Fibroblast of peridontal ligament (primary cell): Measurements from ENCODE around the gene NEUROG3.

ENCODE experiments used
- DNase-seq: peaks from one replicate; pipeline ENCODE4 v3.0.0-alpha.2; 2010; ENCODE audit errors: extremely low read depth

NEUROG3 gene

GRCh38 chr10:69573056-69573806 is at the start of gene NEUROG3:
Gene NEUROG3 (minus strand): TSS chr10:69573422. CDS start chr10:69573043, 379 bp downstream.
- no peak for DNase-seq

- no peak for DNase-seq
Observed at GRCh38 chr10:69620625-69621024, 47.4 kb upstream of the NEUROG3 start.

GRCh38 chr10:69619626-69620025 is 46.4 kb upstream of the NEUROG3 start:
- no peak for DNase-seq

DNA sequence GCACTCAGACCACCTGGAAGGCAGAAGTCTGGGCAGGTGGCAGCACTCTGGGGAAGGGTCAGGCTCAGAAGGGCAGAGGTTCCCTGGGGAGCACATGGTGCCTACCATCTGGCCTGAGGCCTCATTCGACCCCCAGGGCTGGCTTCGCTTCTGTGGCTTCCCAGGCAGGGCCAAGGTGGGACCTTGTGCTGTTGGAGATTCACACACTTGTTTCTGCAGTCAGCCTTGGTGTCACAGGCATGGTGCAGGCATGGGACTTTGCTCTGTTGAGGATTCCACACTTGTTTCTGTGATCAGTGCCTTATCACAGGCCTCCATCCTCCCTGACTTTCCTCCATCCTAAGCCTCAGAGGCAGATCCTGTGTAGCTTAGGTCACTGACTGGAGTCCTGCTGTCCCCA is 45.5 kb upstream of the NEUROG3 start:
- DNase-seq, result no peak

DNA sequence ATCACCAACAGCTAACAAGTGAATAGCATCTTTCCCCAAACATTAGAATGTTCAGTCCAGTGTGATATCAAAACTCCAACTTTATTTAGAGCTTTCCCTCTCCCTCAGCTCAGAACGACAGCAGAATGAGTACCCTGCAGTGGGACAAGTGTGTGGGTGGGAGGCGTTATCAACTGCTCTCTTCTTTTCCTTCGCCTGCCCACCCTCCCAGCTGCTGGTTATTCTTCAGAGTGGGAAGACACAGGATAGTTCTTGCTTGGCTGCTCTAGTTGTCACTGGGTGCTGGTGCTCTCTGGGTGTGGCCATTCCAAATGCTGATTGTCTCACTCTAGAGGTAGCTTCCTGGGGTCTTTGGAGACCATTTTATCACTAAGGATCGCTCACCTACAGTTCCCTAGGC is 43.1 kb upstream of the NEUROG3 start:
- DNase-seq, result no peak

GRCh38 chr10:69614130-69614529 is 40.9 kb upstream of the NEUROG3 start:
- no peak for DNase-seq

- DNase-seq, result no peak
Observed at GRCh38 chr10:69612760-69613159, 39.5 kb upstream of the NEUROG3 start.

DNA sequence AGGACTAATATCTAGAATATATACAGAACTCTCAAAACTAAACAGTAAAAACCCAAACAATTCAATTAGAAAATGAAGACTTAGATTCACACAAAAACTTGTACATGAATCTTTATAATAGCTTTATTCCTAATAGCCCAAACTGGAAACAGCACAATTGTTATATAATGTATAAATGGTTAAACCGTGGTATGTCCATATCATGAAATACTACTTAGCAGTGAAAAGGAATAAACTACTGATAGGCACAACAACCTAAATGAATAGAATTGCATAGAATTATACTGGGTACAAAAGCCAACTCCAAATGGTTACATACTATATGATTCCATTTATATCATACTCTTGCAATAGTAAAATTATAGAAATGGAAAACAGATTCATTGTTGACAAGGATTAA is 35.9 kb upstream of the NEUROG3 start:
- no peak for DNase-seq

DNA sequence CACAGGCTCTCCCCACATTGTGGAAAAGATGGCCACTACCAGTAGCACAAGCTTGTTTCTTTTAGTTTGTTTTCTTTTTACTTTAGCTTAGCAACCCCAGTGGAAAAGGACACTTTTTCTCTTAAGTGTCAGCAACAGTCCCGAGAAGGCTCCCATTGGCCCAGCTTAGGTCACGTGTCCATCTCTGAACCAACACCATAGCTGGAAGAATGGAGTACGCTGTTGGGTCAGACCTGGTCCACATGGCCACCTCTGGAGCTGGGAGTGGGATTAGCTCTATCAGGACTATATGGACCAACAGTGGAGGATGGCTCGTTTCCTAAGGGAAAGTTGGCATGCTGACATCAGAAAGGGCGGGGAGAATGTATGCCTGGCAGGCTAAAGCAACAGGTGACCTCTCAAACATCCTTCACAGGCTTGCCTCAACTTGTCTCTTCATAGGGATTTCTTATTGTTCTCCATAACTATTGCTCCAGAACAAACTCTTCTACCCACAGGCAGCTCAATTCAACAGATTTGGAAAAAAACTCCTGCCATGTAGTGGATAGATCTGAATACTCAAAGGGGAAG is 27.6 kb upstream of the NEUROG3 start:
- no peak for DNase-seq

DNA sequence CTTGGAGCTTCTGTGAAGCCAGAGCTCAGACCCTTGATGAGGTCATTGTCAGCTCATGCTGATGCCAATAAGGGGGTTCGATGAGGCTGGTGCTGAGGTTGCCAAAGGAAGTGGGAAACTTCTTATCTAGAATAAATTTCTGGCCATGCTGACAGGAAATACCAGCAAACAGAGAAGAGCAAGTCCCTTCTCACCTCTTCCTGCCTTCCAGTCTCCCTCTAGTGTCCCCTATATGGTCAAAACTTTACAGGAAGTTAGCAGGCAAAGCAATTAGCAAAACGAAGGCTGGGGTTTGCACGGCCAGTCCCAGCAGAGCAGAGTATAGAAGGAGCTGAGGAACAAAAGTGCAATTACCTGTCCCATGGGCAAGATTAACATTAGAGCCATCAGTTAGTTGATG is 15.1 kb upstream of the NEUROG3 start:
- no peak for DNase-seq

- DNase-seq, result no peak
Observed at GRCh38 chr10:69584624-69585023, 11.4 kb upstream of the NEUROG3 start.

- no peak for DNase-seq
Observed at GRCh38 chr10:69583106-69583505, 9.9 kb upstream of the NEUROG3 start.

- DNase-seq, result no peak
Observed at GRCh38 chr10:69580435-69580834, 7.2 kb upstream of the NEUROG3 start.

DNA sequence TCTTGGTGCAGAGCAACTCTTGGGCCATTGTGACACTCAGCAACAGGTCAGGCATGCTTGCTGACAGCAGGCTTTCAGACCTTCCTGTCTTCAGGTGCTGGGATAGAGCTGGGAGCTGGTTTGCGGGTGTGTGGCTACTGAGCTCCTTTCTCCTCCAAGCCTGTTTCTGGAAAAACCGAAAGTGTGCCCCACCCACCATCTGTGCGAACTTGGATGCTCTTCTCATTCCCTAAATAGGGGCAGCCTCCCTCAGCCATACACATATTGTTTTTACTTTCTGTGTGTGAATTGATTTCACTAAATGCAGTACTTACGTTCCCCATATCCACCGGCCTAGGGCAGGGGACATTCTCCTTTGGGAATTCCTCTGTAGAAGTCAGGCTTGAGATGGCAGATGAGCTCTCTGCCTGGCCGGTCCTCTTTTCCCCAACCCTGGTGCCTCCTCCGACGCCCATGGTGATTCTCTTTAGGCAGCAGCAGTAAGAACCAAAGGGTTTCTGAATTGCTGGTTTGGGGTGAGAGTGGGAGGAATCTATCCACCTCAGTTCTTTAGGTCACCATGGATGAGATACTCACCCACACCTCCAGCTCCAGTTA is 6.3 kb upstream of the NEUROG3 start:
- no peak for DNase-seq

DNA sequence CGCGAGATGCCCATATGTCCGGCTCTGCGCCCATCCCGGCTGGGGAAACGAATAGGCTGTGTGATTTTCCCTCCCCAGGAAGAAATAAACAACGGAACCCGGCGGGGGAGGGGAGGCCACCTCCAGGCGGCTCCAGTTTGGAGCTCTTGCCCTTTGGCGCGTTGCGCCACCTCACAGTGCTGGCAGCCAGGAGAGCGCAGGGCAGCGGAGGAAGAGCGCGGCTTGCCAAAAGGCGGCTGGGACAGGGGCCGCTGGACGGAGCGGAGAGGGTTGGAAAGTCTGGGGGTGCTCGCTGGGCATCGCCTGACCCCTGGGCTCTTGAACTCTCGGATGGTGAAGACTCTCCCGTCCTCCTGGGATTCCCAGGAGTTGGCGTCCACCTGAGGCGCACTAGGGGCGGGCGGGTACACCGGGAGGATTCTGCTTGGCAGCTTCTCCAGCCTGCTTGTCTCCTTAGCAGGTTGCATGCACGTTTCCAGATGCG is 5.3 kb upstream of the NEUROG3 start:
- no peak for DNase-seq

DNA sequence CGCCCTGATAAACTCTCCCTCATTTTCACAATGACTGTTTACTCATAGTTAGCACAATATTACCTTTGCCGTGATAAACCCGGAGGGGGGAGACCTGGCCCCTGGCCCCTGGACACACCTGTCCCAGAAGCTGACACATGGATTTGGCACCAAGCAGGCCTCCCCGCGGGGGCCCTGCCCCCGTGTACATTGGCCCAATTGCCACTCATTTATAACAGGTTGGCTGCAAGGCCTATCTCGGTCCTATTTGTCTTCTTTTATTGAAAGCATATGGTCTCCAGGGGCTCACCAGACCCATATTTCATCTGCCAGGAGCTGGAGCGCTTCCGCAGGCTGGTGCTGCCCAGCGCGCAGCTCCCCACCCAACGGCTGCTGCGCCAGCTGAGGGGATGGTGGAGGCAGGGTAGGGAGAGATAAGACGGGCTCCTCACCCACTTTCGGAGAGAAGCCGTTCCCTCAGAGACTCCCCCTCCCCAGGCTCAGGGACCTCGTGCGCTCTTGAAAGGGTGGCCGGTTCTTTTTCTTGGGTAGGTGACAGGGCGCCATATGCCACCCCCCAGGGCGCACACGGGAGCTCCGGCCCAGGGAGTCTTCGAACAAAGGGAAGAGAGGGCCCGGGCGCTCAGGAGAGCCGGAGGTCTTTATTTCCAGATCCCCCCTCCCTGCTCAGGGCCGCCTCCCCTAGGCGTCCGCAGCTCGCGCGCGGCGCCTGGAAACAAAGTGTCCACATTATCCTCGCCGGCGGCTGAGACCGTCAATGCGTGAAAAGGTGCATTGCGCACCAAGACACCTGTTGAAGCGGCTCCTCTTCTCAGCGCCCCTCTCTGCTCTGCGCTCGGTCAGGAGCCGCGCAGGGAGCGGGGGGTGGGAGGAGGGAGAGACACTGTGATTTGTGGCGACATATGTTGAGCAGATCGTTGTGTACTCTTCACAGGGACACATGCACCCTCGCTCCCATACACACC is 4.3 kb upstream of the NEUROG3 start:
- DNase-seq, result peak; percentile 5

DNA sequence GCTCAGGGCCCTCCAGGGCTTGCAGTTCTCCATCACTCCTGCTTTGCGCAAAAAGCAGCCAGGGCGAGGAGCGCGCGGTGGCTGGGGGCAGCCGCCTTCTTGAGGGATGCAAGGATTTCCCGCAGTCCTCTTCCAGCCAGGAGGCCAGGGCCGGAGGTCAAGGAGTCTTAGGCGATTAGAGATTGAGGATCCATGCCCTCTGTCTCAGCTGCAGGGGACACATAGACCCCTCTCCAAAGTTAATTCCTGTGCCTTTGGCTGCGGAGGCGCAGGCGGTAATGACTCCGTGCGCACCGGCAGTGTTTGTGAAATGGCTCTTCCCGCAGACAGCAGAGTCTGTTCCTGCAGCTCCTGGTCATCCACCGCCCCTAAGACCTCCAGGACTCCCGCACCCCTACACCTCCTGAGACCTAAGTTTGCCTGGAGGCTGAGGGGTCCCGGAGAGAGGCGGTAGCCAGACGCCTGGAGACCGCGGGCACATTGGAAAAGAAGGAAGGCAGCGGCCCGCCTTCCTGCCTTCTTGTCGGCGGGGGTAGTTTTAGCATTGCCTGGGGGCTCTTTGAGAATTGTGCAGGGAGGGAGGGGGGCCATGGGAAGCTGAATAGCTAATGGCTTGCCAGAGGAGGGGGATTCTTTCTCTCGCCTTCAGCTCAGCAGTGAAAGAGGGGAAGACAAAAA is 3.3 kb upstream of the NEUROG3 start:
- DNase-seq, result peak; percentile 3

GRCh38 chr10:69575164-69575722 is 2.0 kb upstream of the NEUROG3 start:
- no peak for DNase-seq

DNA sequence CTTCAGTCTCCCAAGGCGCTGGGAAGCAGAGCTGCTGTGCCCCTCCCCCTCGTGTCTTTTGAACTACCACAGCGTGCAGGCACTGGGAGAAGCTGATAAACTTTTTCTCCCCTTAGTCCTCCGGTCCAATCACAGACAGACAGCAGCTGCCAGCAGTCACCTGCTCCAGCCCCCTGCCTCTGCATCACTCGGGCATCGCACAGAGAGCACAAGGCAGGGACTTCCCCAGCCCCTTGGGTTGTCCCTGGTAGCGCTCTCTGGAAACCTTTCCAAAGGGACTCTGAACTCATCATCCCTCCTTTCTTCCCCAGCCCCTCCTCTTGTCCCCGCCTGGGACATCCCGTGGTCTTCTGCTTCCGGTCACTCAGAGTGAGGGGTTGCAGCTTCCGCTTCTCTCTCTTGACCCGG is 1.4 kb upstream of the NEUROG3 start:
- DNase-seq, result no peak

DNA sequence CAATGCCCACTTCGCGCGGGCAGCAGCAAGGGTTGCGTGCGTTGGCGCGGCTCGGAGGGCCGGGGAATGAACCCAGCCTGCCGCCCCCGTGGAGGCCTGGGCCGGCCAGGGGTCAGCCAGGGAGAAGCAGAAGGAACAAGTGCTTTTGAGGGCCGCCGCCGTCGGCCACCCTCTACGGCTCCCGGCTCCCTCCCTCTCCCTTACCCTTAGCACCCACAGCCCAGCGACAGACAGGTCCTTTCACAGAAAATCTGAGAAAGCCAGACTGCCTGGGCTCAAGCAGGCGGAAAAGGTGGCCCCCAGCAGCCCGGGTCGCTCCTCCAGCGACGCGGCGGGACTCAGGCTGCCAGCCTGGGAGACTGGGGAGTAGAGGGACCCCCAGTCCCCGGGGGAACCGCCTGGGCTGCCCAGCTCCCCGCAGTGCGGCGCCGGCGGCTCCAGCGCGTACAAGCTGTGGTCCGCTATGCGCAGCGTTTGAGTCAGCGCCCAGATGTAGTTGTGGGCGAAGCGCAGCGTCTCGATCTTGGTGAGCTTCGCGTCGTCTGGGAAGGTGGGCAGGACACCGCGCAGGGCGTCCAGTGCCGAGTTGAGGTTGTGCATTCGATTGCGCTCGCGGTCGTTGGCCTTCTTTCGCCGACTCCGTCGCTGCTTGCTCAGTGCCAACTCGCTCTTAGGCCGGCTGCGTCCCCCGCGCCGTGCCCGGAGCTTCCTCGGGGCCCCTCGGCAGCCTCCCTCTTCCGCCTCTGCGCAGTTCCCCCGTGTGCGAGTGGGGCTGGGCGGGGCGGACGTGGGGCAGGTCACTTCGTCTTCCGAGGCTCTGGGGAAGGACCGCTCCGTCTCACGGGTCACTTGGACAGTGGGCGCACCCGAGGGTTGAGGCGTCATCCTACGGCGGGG is 815 bp downstream of the NEUROG3 start:
- DNase-seq, result no peak
